HepG2 (cell line): ENCODE measurements around the gene ABHD6.
"Not testable (repeated sequence)": the region's sequence is repeated elsewhere in the genome, so short reads cannot be mapped to it uniquely, and the experiment has no call there.

Experiments used
- FOXA3 ChIP-seq: IDR thresholded peaks from 2 replicates; pipeline ENCODE4 v1.6.1; 2016; ENCODE audit warnings: missing genetic modification reagents, missing compliant biosample characterization
- SMARCC2 ChIP-seq: fragments of 450-650 bp; IDR thresholded peaks from 2 replicates; pipeline ENCODE4 v1.6.1; 2017; ENCODE audit warnings: antibody characterized with exemption, mild to moderate bottlenecking

DNA sequence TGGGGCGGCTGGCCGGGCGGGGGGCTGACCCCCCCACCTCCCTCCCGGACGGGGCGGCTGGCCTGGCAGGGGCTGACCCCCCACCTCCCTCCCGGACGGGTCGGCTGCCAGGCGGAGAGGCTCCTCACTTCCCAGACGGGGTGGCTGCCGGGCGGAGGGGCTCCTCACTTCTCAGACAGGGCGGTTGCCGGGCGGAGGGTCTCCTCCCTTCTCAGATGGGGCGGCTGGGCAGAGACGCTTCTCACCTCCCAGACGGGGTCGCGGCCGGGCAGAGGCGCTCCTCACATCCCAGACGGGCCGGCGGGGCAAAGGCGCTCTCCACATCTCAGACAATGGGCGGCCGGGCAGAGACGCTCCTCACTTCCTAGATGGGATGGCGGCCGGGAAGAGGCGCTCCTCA, 52.9 kb downstream of the ABHD6 start:
- TF ChIP-seq FOXA3 (CRISPR knock-in tag); SMARCC2: not testable (repeated sequence)
